ENCODE measurements around the gene ADCY7.

The ADCY7 gene

GRCh38 chr16:50282010-50282538 lies 15.7 kb downstream of the ADCY7 start:
- DNase-seq (ENCODE audit: low spot score) = no peak

- no peak for DNase-seq (ENCODE audit: low spot score)
Measured at GRCh38 chr16:50282955-50283631, 16.7 kb downstream of the ADCY7 start.

GRCh38 chr16:50284131-50284911 lies 18.0 kb downstream of the ADCY7 start:
- DNase-seq (ENCODE audit: low spot score) = no peak

GRCh38 chr16:50285406-50286003 lies 19.2 kb downstream of the ADCY7 start:
- no peak for DNase-seq (ENCODE audit: low spot score)

- DNase-seq (ENCODE audit: low spot score) = no peak
Measured at GRCh38 chr16:50286681-50287080, 20.3 kb downstream of the ADCY7 start.

GRCh38 chr16:50288026-50288425 lies 21.7 kb downstream of the ADCY7 start:
- no peak for DNase-seq (ENCODE audit: low spot score)

GRCh38 chr16:50288920-50289319 lies 22.6 kb downstream of the ADCY7 start:
- DNase-seq (ENCODE audit: low spot score) = no peak

GRCh38 chr16:50289950-50290764 lies 23.8 kb downstream of the ADCY7 start:
- DNase-seq (ENCODE audit: low spot score) = no peak

- DNase-seq (ENCODE audit: low spot score) = no peak
Measured at GRCh38 chr16:50290856-50291255, 24.5 kb downstream of the ADCY7 start.

GRCh38 chr16:50291719-50292565 lies 25.6 kb downstream of the ADCY7 start:
- no peak for DNase-seq (ENCODE audit: low spot score)

- no peak for DNase-seq (ENCODE audit: low spot score)
Measured at GRCh38 chr16:50292566-50292948, 26.2 kb downstream of the ADCY7 start.

GRCh38 chr16:50293041-50293783 lies 26.9 kb downstream of the ADCY7 start:
- no peak for DNase-seq (ENCODE audit: low spot score)

- DNase-seq (ENCODE audit: low spot score) = no peak
Measured at GRCh38 chr16:50293994-50294855, 27.9 kb downstream of the ADCY7 start.

GRCh38 chr16:50294955-50295354 lies 28.6 kb downstream of the ADCY7 start:
- no peak for DNase-seq (ENCODE audit: low spot score)

- DNase-seq (ENCODE audit: low spot score) = no peak
Measured at GRCh38 chr16:50295541-50296132, 29.3 kb downstream of the ADCY7 start.

GRCh38 chr16:50296807-50297206 lies 30.5 kb downstream of the ADCY7 start:
- DNase-seq (ENCODE audit: low spot score) = no peak

GRCh38 chr16:50297301-50298074 lies 31.1 kb downstream of the ADCY7 start:
- no peak for DNase-seq (ENCODE audit: low spot score)

GRCh38 chr16:50298075-50298460 lies 31.7 kb downstream of the ADCY7 start:
- DNase-seq (ENCODE audit: low spot score) = no peak
